GM12864 (cell line): ENCODE results near the gene SORCS2.

Experiments used
- DNase-seq: peaks from one replicate; pipeline ENCODE4 v3.0.0-alpha.2; 2011; ENCODE audit warnings: low read depth
- H3K4me3 ChIP-seq: 2 replicates; pipeline ENCODE4 v1.5.1; 2011; ENCODE audit warnings: mild to moderate bottlenecking, low read depth, low read length, control low read depth
- CTCF ChIP-seq: IDR thresholded peaks from 2 replicates; pipeline ENCODE4 v1.5.1; 2011; ENCODE audit warnings: low read depth, mild to moderate bottlenecking, moderate library complexity, low read length, control low read depth, inconsistent platforms; ENCODE audit errors: missing control alignments

SORCS2 gene

DNA sequence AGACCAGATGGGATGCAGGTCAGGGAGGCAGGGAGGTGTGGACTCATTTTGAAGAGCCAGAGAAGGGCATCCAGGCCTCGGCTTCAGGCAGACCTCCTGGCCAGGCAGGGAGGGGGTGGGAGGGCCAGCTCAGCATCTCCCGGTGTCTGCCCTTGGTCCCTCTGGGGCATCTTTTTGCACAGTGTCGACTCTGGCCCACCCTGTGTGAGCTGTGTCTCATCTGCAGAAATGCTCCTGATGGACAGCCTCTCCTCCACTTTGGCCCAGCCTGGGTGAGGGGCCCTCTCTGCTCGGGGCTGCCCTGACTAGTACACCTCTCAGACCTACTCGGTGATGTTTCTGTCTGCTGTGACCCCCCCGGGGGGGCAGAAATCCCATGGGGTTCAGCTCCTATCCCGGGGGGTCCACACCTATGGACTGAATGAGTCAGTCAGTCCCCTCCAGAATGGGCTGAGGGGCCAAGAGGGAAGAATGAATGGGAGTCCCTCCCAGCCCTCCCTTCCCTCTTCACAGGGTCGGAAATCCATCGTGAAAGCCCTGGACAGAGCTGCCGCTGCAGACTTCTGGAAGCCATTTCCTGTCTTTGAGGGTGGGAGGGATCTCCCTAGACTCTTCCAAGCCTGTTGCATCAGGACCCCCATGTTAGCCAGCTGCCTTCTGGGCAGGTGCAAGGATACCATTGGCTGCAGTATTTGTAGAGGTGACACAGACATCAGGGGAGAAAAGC is 439.1 kb downstream of the SORCS2 start:
- no peak for DNase-seq
- H3K4me3 ChIP-seq, result no peak overlapping the region
- no peak for TF ChIP-seq CTCF

DNA sequence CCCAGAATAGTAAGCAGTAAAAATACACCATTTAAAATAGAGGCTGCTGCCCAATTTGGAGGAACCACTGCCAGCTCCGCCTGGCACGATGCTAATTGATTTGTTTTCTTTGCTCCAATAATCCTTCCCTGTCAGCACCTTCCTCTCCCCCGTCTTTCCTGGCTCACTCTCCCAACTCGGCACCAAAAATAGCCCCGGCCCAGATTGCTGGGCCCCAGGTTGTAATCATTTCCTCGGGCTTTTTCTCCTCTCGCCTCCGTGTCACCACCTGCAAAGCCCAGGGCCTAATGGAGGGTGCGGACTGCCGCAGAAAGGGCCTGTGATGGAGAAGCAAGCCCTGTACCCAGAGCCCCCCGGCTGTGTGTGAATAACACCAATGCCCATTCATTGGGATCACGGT is 440.0 kb downstream of the SORCS2 start:
- no peak overlapping the region for H3K4me3 ChIP-seq
- TF ChIP-seq CTCF, result no peak
- no peak for DNase-seq

- no peak for TF ChIP-seq CTCF
- no peak for DNase-seq
- H3K4me3 ChIP-seq, result no peak overlapping the region
These were observed 440.6 kb downstream of the SORCS2 start for GRCh38 chr4:7632971-7633370.

- no peak for DNase-seq
- no peak for TF ChIP-seq CTCF
These were observed 442.4 kb downstream of the SORCS2 start for GRCh38 chr4:7634661-7635251.

GRCh38 chr4:7635445-7636239 is 443.3 kb downstream of the SORCS2 start:
- no peak for DNase-seq
- no peak overlapping the region for H3K4me3 ChIP-seq
- TF ChIP-seq CTCF, result no peak

More at GRCh38 chr4:7634661-7635251, 442.4 kb downstream of the SORCS2 start:
- H3K4me3 ChIP-seq, result no peak overlapping the region

- no peak for DNase-seq
- no peak for TF ChIP-seq CTCF
- H3K4me3 ChIP-seq, result no peak overlapping the region
These were observed 443.8 kb downstream of the SORCS2 start for GRCh38 chr4:7636240-7636508.
